Measurements from ENCODE around the gene RNASE4.

The RNASE4 gene

DNA sequence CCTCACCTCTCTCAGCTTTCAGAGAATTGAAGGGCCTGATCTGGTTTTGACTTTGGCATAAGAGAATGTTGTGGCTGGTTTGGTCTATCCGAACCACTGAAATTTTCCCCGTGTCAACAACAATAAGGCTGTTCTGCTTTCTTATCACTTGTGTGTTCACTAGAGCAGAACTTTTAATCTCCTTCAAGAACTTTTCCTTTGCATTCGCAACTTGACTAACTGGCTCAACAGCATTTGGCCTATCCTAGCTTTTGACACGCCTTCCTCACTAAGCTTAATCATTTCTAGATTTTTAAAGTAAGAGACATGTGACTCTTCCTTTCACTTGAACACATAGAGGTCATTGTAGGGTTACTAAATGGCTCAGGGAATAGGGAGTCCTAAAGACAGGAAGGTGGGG, 35.4 kb downstream of the RNASE4 start (continued):
- TF ChIP-seq, protein P1, sequence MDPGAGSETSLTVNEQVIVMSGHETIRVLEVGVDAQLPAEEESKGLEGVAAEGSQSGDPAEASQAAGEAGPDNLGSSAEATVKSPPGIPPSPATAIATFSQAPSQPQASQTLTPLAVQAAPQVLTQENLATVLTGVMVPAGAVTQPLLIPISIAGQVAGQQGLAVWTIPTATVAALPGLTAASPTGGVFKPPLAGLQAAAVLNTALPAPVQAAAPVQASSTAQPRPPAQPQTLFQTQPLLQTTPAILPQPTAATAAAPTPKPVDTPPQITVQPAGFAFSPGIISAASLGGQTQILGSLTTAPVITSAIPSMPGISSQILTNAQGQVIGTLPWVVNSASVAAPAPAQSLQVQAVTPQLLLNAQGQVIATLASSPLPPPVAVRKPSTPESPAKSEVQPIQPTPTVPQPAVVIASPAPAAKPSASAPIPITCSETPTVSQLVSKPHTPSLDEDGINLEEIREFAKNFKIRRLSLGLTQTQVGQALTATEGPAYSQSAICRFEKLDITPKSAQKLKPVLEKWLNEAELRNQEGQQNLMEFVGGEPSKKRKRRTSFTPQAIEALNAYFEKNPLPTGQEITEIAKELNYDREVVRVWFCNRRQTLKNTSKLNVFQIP (CRISPR knock-in tag; IDR thresholded peaks at IDR 0.05; ENCODE audit: borderline replicate concordance, low read depth): no peak
- TF ChIP-seq BACH2 (CRISPR knock-in tag; IDR thresholded peaks at IDR 0.05; ENCODE audit: borderline replicate concordance): no peak
- no peak for TF ChIP-seq RARB (CRISPR knock-in tag; IDR thresholded peaks at IDR 0.05)
- no peak for TF ChIP-seq ZNF565 (CRISPR knock-in tag; conservative IDR thresholded peaks at IDR 0.05; ENCODE audit: low read depth)
- no peak for TF ChIP-seq ARNTL (CRISPR knock-in tag; IDR thresholded peaks at IDR 0.05; ENCODE audit: borderline replicate concordance, low read depth)
- TF ChIP-seq CSDC2 (CRISPR knock-in tag; IDR thresholded peaks at IDR 0.05): no peak
- TF ChIP-seq ZFP30 (CRISPR knock-in tag; IDR thresholded peaks at IDR 0.05): no peak

DNA sequence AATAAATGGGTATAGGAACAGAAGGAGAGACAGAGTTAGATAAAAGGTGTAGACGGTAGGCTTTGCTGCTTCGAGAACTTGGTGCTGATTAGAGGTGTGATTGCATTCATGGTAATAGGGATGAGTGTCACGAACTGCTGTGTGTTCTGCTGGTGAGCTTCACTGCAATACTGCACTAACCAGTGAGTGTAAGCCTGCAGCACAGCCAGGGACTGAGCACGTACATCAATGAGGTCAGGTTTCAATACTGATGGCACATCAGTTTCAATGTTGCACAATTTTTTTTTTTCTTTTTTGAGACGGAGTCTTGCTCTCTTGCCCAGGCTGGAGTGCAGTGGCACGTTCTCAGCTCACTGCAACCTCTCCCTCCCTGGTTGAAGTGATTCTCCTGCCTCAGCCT, 36.4 kb downstream of the RNASE4 start:
- ATAC-seq: no peak
- TF ChIP-seq ZFP3 (CRISPR knock-in tag; IDR thresholded peaks at IDR 0.05): no peak
- no peak for TF ChIP-seq TOX (CRISPR knock-in tag; IDR thresholded peaks at IDR 0.05; ENCODE audit: borderline replicate concordance)
- no peak for TF ChIP-seq ARNTL (CRISPR knock-in tag; IDR thresholded peaks at IDR 0.05; ENCODE audit: borderline replicate concordance, low read depth)
- no peak for TF ChIP-seq GLIS3 (CRISPR knock-in tag; IDR thresholded peaks at IDR 0.05)
- TF ChIP-seq, protein P2, sequence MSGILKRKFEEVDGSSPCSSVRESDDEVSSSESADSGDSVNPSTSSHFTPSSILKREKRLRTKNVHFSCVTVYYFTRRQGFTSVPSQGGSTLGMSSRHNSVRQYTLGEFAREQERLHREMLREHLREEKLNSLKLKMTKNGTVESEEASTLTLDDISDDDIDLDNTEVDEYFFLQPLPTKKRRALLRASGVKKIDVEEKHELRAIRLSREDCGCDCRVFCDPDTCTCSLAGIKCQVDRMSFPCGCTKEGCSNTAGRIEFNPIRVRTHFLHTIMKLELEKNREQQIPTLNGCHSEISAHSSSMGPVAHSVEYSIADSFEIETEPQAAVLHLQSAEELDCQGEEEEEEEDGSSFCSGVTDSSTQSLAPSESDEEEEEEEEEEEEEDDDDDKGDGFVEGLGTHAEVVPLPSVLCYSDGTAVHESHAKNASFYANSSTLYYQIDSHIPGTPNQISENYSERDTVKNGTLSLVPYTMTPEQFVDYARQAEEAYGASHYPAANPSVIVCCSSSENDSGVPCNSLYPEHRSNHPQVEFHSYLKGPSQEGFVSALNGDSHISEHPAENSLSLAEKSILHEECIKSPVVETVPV (CRISPR knock-in tag; IDR thresholded peaks at IDR 0.05): no peak
- TF ChIP-seq PATZ1 (CRISPR knock-in tag; IDR thresholded peaks at IDR 0.05; ENCODE audit: borderline replicate concordance): no peak
- no peak for TF ChIP-seq RARB (CRISPR knock-in tag; IDR thresholded peaks at IDR 0.05)
- no peak for TF ChIP-seq OSR1 (CRISPR knock-in tag; IDR thresholded peaks at IDR 0.05)
- no peak for TF ChIP-seq ZNF70 (CRISPR knock-in tag; IDR thresholded peaks at IDR 0.05)
- TF ChIP-seq, protein P1 (CRISPR knock-in tag; IDR thresholded peaks at IDR 0.05; ENCODE audit: borderline replicate concordance, low read depth): no peak
- TF ChIP-seq ZFP30 (CRISPR knock-in tag; IDR thresholded peaks at IDR 0.05): no peak
- TF ChIP-seq ISL1 (CRISPR knock-in tag; IDR thresholded peaks at IDR 0.05): no peak
- no peak for TF ChIP-seq ESRRG (CRISPR knock-in tag; IDR thresholded peaks at IDR 0.05)
- TF ChIP-seq, protein P3, sequence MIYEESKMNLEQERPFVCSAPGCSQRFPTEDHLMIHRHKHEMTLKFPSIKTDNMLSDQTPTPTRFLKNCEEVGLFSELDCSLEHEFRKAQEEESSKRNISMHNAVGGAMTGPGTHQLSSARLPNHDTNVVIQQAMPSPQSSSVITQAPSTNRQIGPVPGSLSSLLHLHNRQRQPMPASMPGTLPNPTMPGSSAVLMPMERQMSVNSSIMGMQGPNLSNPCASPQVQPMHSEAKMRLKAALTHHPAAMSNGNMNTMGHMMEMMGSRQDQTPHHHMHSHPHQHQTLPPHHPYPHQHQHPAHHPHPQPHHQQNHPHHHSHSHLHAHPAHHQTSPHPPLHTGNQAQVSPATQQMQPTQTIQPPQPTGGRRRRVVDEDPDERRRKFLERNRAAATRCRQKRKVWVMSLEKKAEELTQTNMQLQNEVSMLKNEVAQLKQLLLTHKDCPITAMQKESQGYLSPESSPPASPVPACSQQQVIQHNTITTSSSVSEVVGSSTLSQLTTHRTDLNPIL (CRISPR knock-in tag; IDR thresholded peaks at IDR 0.05; ENCODE audit: low read depth): no peak
- TF ChIP-seq TCF4 (CRISPR knock-in tag; IDR thresholded peaks at IDR 0.05; ENCODE audit: borderline replicate concordance): no peak

GRCh38 chr14:20722016-20722415, 37.7 kb downstream of the RNASE4 start:
- no peak for ATAC-seq
- TF ChIP-seq ZNF565 (CRISPR knock-in tag; conservative IDR thresholded peaks at IDR 0.05; ENCODE audit: low read depth) (no peak), PPARA (CRISPR knock-in tag; IDR thresholded peaks at IDR 0.05; ENCODE audit: borderline replicate concordance) (no peak), PATZ1 (CRISPR knock-in tag; IDR thresholded peaks at IDR 0.05; ENCODE audit: borderline replicate concordance) (no peak), ISL1 (CRISPR knock-in tag; IDR thresholded peaks at IDR 0.05) (no peak), ARNTL (CRISPR knock-in tag; IDR thresholded peaks at IDR 0.05; ENCODE audit: borderline replicate concordance, low read depth) (no peak), ZFP3 (CRISPR knock-in tag; IDR thresholded peaks at IDR 0.05) (no peak), BACH2 (CRISPR knock-in tag; IDR thresholded peaks at IDR 0.05; ENCODE audit: borderline replicate concordance) (no peak), OSR1 (CRISPR knock-in tag; IDR thresholded peaks at IDR 0.05) (no peak), ZNF70 (CRISPR knock-in tag; IDR thresholded peaks at IDR 0.05) (no peak), RARB (CRISPR knock-in tag; IDR thresholded peaks at IDR 0.05) (no peak)
- TF ChIP-seq, protein P4, sequence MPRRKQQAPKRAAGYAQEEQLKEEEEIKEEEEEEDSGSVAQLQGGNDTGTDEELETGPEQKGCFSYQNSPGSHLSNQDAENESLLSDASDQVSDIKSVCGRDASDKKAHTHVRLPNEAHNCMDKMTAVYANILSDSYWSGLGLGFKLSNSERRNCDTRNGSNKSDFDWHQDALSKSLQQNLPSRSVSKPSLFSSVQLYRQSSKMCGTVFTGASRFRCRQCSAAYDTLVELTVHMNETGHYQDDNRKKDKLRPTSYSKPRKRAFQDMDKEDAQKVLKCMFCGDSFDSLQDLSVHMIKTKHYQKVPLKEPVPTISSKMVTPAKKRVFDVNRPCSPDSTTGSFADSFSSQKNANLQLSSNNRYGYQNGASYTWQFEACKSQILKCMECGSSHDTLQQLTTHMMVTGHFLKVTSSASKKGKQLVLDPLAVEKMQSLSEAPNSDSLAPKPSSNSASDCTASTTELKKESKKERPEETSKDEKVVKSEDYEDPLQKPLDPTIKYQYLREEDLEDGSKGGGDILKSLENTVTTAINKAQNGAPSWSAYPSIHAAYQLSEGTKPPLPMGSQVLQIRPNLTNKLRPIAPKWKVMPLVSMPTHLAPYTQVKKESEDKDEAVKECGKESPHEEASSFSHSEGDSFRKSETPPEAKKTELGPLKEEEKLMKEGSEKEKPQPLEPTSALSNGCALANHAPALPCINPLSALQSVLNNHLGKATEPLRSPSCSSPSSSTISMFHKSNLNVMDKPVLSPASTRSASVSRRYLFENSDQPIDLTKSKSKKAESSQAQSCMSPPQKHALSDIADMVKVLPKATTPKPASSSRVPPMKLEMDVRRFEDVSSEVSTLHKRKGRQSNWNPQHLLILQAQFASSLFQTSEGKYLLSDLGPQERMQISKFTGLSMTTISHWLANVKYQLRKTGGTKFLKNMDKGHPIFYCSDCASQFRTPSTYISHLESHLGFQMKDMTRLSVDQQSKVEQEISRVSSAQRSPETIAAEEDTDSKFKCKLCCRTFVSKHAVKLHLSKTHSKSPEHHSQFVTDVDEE (CRISPR knock-in tag; IDR thresholded peaks at IDR 0.05): no peak
- TF ChIP-seq, protein P1 (CRISPR knock-in tag; IDR thresholded peaks at IDR 0.05; ENCODE audit: borderline replicate concordance, low read depth): no peak
- TF ChIP-seq, protein P3 (CRISPR knock-in tag; IDR thresholded peaks at IDR 0.05; ENCODE audit: low read depth): no peak
